Liver (tissue), 3 donors: ENCODE data around the gene FOXN3.

Experiments
- EGR1 ChIP-seq, 2 donors: IDR thresholded peaks; 2 replicates each; pipeline ENCODE4 v1.6.1; 2016 to 2018; ENCODE audit warnings: antibody characterized with exemption in 2 of 2, low read depth in 2 of 2
- GABPA ChIP-seq, 2 donors: IDR thresholded peaks in 1 of 2; conservative IDR thresholded peaks in 1 of 2; 2 replicates each; pipeline ENCODE4 v1.6.1; 2016; ENCODE audit warnings: antibody characterized with exemption in 2 of 2, mild to moderate bottlenecking in 1 of 2, moderate library complexity in 1 of 2
- RAD21 ChIP-seq, 2 donors: IDR thresholded peaks; 2 replicates each; pipeline ENCODE4 v1.6.1; 2016; ENCODE audit warnings: antibody characterized with exemption in 2 of 2, mild to moderate bottlenecking in 2 of 2
- REST ChIP-seq: IDR thresholded peaks from 2 replicates; pipeline ENCODE4 v1.6.1; 2016; ENCODE audit warnings: antibody characterized with exemption, mild to moderate bottlenecking
- SP1 ChIP-seq: IDR thresholded peaks from 2 replicates; pipeline ENCODE4 v1.6.1; 2018; ENCODE audit warnings: antibody characterized with exemption, mild to moderate bottlenecking
- YY1 ChIP-seq: IDR thresholded peaks from 2 replicates; pipeline ENCODE4 v1.6.1; 2016; ENCODE audit warnings: antibody characterized with exemption, mild to moderate bottlenecking
- TF ChIP-seq, protein P1 (sequence below): fragments of 150-350 bp; IDR thresholded peaks from 2 replicates; pipeline ENCODE4 v1.5.1; 2017; ENCODE audit warnings: improper control_type of control experiment, low read depth, low read length; ENCODE audit not compliant: missing input control
- TF ChIP-seq, protein P2 (sequence below): IDR thresholded peaks from 2 replicates; pipeline ENCODE4 v1.6.1; 2016; ENCODE audit warnings: antibody characterized with exemption
- donor health status: healthy.
- donor health status: healthy.

DNA sequence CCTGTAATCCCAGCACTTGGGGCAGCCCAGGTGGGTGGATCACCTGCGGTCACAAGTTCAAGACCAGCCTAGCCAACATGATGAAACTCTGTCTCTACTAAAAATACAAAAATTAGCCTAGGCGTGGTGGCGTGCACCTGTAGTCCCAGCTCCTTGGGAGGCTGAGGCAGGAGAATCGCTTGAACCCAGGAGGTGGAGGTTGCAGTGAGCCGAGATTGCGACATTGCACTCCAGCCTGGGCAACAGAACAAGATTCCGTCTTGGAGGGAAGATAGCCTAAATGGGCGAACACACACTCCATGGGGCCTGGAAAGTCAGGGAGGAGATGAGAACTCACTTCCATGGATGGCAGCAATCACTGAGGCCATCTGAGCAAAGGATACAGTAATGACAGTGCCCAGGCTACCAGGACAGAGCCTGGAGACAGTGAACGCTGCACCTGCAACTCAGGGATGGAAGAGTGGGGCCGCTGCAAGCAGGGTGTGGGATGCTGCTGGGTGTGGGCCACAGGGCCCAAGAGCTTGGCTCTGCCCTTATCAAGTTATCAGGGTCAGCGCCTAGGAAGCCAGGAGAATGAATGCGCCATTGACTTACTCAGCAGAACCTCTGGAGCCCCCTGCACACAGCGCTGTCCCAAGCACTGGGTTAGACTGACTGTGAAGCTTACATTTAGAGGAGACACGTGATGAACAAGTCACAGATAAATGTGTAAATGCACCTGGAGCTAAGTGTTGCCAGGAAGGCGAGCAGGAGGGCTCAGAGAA lies 28.9 kb downstream of the FOXN3 start:
- TF ChIP-seq, protein P1, sequence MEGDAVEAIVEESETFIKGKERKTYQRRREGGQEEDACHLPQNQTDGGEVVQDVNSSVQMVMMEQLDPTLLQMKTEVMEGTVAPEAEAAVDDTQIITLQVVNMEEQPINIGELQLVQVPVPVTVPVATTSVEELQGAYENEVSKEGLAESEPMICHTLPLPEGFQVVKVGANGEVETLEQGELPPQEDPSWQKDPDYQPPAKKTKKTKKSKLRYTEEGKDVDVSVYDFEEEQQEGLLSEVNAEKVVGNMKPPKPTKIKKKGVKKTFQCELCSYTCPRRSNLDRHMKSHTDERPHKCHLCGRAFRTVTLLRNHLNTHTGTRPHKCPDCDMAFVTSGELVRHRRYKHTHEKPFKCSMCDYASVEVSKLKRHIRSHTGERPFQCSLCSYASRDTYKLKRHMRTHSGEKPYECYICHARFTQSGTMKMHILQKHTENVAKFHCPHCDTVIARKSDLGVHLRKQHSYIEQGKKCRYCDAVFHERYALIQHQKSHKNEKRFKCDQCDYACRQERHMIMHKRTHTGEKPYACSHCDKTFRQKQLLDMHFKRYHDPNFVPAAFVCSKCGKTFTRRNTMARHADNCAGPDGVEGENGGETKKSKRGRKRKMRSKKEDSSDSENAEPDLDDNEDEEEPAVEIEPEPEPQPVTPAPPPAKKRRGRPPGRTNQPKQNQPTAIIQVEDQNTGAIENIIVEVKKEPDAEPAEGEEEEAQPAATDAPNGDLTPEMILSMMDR = no peak
- TF ChIP-seq SP1 = no peak
- no peak for TF ChIP-seq REST
- no peak for TF ChIP-seq EGR1 (IDR thresholded peaks at IDR 0.05; ENCODE audit: low read depth in 2 of 2)
- TF ChIP-seq YY1 = no peak
- no peak for TF ChIP-seq RAD21 (IDR thresholded peaks at IDR 0.05)
- TF ChIP-seq GABPA (IDR thresholded peaks at IDR 0.05 in 1 of 2, conservative IDR thresholded peaks at IDR 0.05 in 1 of 2) = no peak
- TF ChIP-seq, protein P2, sequence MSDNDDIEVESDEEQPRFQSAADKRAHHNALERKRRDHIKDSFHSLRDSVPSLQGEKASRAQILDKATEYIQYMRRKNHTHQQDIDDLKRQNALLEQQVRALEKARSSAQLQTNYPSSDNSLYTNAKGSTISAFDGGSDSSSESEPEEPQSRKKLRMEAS = no peak
